M059J (cell line): Measurements from ENCODE around the gene NR3C1. TPM values are rescaled to one million over a fixed set of nuclear protein-coding genes. Genes with fewer than 3 reads are reported as not detected.

Source experiments
- DNase-seq: peaks from one replicate; pipeline ENCODE4 v3.0.0-alpha.2; 2012; ENCODE audit warnings: low read depth
- total RNA-seq: library from RNA; depleted of rRNA; stranded (reverse); fragments of >200 nt; shearing (Covaris generic); gene quantifications from 2 replicates; pipeline ENCODE4 v1.2.3, GENCODE V29; 2014

The NR3C1 gene
- total RNA-seq, 1 experiment from 2014 or later: 65.3 TPM

GRCh38 chr5:143398451-143399237 is 4.8 kb downstream of the NR3C1 start:
- peak; percentile 26 for DNase-seq

GRCh38 chr5:143398053-143398355 is 5.5 kb downstream of the NR3C1 start:
- no peak for DNase-seq

GRCh38 chr5:143397302-143398052 is 6.0 kb downstream of the NR3C1 start:
- no peak for DNase-seq

- no peak for DNase-seq
Measured at GRCh38 chr5:143396353-143396940, 7.0 kb downstream of the NR3C1 start.

- DNase-seq: no peak
Measured at GRCh38 chr5:143395638-143396352, 7.7 kb downstream of the NR3C1 start.

- no peak for DNase-seq
Measured at GRCh38 chr5:143393524-143393923, 10.0 kb downstream of the NR3C1 start.

- DNase-seq: no peak
Measured at GRCh38 chr5:143390941-143391340, 12.5 kb downstream of the NR3C1 start.

GRCh38 chr5:143390258-143390657 is 13.2 kb downstream of the NR3C1 start:
- no peak for DNase-seq

GRCh38 chr5:143386725-143387124 is 16.8 kb downstream of the NR3C1 start:
- DNase-seq: peak; percentile 83

- DNase-seq: no peak
Measured at GRCh38 chr5:143384865-143385657, 18.4 kb downstream of the NR3C1 start.

GRCh38 chr5:143383988-143384387 is 19.5 kb downstream of the NR3C1 start:
- DNase-seq: no peak

- no peak for DNase-seq
Measured at GRCh38 chr5:143379606-143380005, 23.9 kb downstream of the NR3C1 start.

GRCh38 chr5:143376911-143377813 is 26.3 kb downstream of the NR3C1 start:
- peak; percentile 82 for DNase-seq

- no peak for DNase-seq
Measured at GRCh38 chr5:143376195-143376779, 27.2 kb downstream of the NR3C1 start.

GRCh38 chr5:143374496-143375217 is 28.8 kb downstream of the NR3C1 start:
- DNase-seq: peak; percentile 23

- DNase-seq: no peak
Measured at GRCh38 chr5:143373076-143373475, 30.4 kb downstream of the NR3C1 start.

- DNase-seq: peak; percentile 58
Measured at GRCh38 chr5:143372187-143372829, 31.2 kb downstream of the NR3C1 start.

GRCh38 chr5:143370440-143370839 is 33.0 kb downstream of the NR3C1 start:
- DNase-seq: no peak

- no peak for DNase-seq
Measured at GRCh38 chr5:143364061-143364460, 39.4 kb downstream of the NR3C1 start.
